OCI-LY1 (cell line): ENCODE data around the gene THBS3.

Source experiments
- H2AFZ ChIP-seq: fragments of 200-600 bp; sonication (generic), shearing (Covaris generic); 2 replicates; pipeline ENCODE4 v1.6.0; 2014; ENCODE audit warnings: antibody characterized with exemption, mild to moderate bottlenecking, low read length
- H3F3A ChIP-seq: fragments of 200-600 bp; sonication (generic), shearing (Covaris generic); 2 replicates; pipeline ENCODE4 v1.6.0; 2014; ENCODE audit warnings: mild to moderate bottlenecking, antibody characterized with exemption, low read length, moderate library complexity; ENCODE audit not compliant: insufficient read depth
- H3K27ac ChIP-seq: fragments of 200-600 bp; sonication (generic); 2 replicates; pipeline ENCODE4 v1.5.1; 2014; ENCODE audit warnings: low read length, mixed run types, mild to moderate bottlenecking, low read depth; ENCODE audit not compliant: poor library complexity, severe bottlenecking
- H3K27me3 ChIP-seq: fragments of 200-600 bp; sonication (generic); 2 replicates; pipeline ENCODE4 v1.6.0; 2014; ENCODE audit warnings: antibody characterized with exemption, mild to moderate bottlenecking, low read length, moderate library complexity; ENCODE audit not compliant: insufficient read depth
- H3K36me3 ChIP-seq: fragments of 200-600 bp; sonication (generic); 2 replicates; pipeline ENCODE4 v1.6.1; 2014; ENCODE audit warnings: mild to moderate bottlenecking, antibody characterized with exemption, low read length, moderate library complexity, mixed read lengths; ENCODE audit not compliant: insufficient read depth
- H3K4me1 ChIP-seq: fragments of 200-600 bp; sonication (generic); 2 replicates; pipeline ENCODE4 v1.5.1; 2014; ENCODE audit warnings: mild to moderate bottlenecking, low read length, moderate library complexity; ENCODE audit not compliant: insufficient read depth, severe bottlenecking
- H3K4me2 ChIP-seq: fragments of 200-600 bp; sonication (generic), shearing (Covaris generic); 2 replicates; pipeline ENCODE4 v1.6.1; 2014; ENCODE audit warnings: low read length
- H3K4me3 ChIP-seq: fragments of 200-600 bp; sonication (generic); 2 replicates; pipeline ENCODE4 v1.5.1; 2014; ENCODE audit warnings: low read length, low read depth, mild to moderate bottlenecking, mixed read lengths; ENCODE audit not compliant: poor library complexity, severe bottlenecking
- H3K79me2 ChIP-seq: fragments of 200-600 bp; shearing (Covaris generic); 2 replicates; pipeline ENCODE4 v1.6.1; 2016; ENCODE audit warnings: mixed run types, low read length, mixed read lengths; ENCODE audit not compliant: insufficient read depth
- H3K9ac ChIP-seq: fragments of 200-600 bp; sonication (generic), shearing (Covaris generic); 2 replicates; pipeline ENCODE4 v1.6.1; 2014; ENCODE audit warnings: mild to moderate bottlenecking, low read length, mixed read lengths
- H3K9me2 ChIP-seq: fragments of 200-600 bp; sonication (generic), shearing (Covaris generic); 2 replicates; pipeline ENCODE4 v1.6.1; 2014; ENCODE audit warnings: low read depth, mild to moderate bottlenecking, low read length, mixed read lengths
- H3K9me3 ChIP-seq: fragments of 200-600 bp; shearing (Covaris generic); 2 replicates; pipeline ENCODE4 v1.6.1; 2014; ENCODE audit warnings: low read length, mixed read lengths
- H4K20me1 ChIP-seq: fragments of 200-600 bp; sonication (generic), shearing (Covaris generic); 2 replicates; pipeline ENCODE4 v1.6.0; 2016; ENCODE audit warnings: mild to moderate bottlenecking, low read length; ENCODE audit not compliant: insufficient read depth
- CTCF ChIP-seq: fragments of 200-600 bp; sonication (generic), shearing (Covaris generic); IDR thresholded peaks from 2 replicates; pipeline ENCODE4 v1.5.1; 2017; ENCODE audit warnings: mild to moderate bottlenecking, antibody characterized with exemption, low read length, moderate library complexity, mixed read lengths
- EZH2 ChIP-seq: fragments of 200-600 bp; sonication (generic), shearing (Covaris generic); IDR thresholded peaks from 2 replicates; pipeline ENCODE4 v1.8.0; 2017; ENCODE audit warnings: borderline replicate concordance, mixed run types, mild to moderate bottlenecking, antibody characterized with exemption, low read length, moderate library complexity, mixed read lengths

THBS3 gene

GRCh38 chr1:155207806-155208540, at the start of gene THBS3:
Gene THBS3 (minus strand): TSS chr1:155207897. CDS start chr1:155207876, 21 bp downstream.
- peak within 1 kb of the TSS; percentile 81 for H3K9ac ChIP-seq
- no peaks in the 10 kb centered on the region for H3K36me3 ChIP-seq
- H3K27ac ChIP-seq = peak within 1 kb of the TSS; percentile 58
- peak within 1 kb of the TSS; percentile 95 for H3K4me2 ChIP-seq
- peak within 1 kb of the TSS; percentile 94 for H3K4me3 ChIP-seq
- H3K27me3 ChIP-seq = no peaks in the 10 kb centered on the region
- H3K79me2 ChIP-seq = no peaks in the 10 kb centered on the region
- no peak within 1 kb of the TSS for H2AFZ ChIP-seq
- H3K4me1 ChIP-seq = peaks cover 31% of the 10 kb centered on the region
- H4K20me1 ChIP-seq = no peaks in the 10 kb centered on the region
- H3K9me2 ChIP-seq = no peaks in the 10 kb centered on the region
- peaks cover 4% of the 10 kb centered on the region; the same call in 1 of the 2 replicates for H3F3A ChIP-seq
- no peaks in the 10 kb centered on the region for H3K9me3 ChIP-seq
- TF ChIP-seq CTCF = no peak
- no peak for TF ChIP-seq EZH2

- Histone ChIP-seq H3F3A (no peaks in the 10 kb centered on the region), H3K79me2 (peaks cover 5% of the 10 kb centered on the region; the same call in 1 of the 2 replicates), H3K27me3 (no peaks in the 10 kb centered on the region), H3K4me2 (peak overlapping the region; percentile 86), H3K4me3 (peak overlapping the region; percentile 72), H2AFZ (no peak overlapping the region), H3K4me1 (peaks cover 36% of the 10 kb centered on the region), H4K20me1 (no peaks in the 10 kb centered on the region), H3K27ac (peak overlapping the region; percentile 57), H3K36me3 (peaks cover 21% of the 10 kb centered on the region; the same call in 1 of the 2 replicates), H3K9ac (peak overlapping the region; percentile 68; the same call in 1 of the 2 replicates), H3K9me2 (no peaks in the 10 kb centered on the region), H3K9me3 (no peaks in the 10 kb centered on the region)
- TF ChIP-seq CTCF = no peak
Measured at GRCh38 chr1:155256058-155256852, 48.6 kb upstream of the THBS3 start.

GRCh38 chr1:155255243-155256007, 47.7 kb upstream of the THBS3 start, which contains the start of gene ENTREP3:
Gene ENTREP3 (minus strand): TSS chr1:155255483. CDS start chr1:155254877, 606 bp downstream.
- H4K20me1 ChIP-seq = no peaks in the 10 kb centered on the region
- TF ChIP-seq CTCF (no peak), EZH2 (no peak)

More at GRCh38 chr1:155255243-155256007, 47.7 kb upstream of the THBS3 start, which contains the start of gene ENTREP3:
- H2AFZ ChIP-seq = no peak within 1 kb of the TSS
- peak within 1 kb of the TSS; percentile 68 for H3K9ac ChIP-seq
- H3K27ac ChIP-seq = peak within 1 kb of the TSS; percentile 57
- no peaks in the 10 kb centered on the region for H3K9me2 ChIP-seq
- H3K79me2 ChIP-seq = no peaks in the 10 kb centered on the region
- H3K4me2 ChIP-seq = peak within 1 kb of the TSS; percentile 86
- H3K4me3 ChIP-seq = peak within 1 kb of the TSS; percentile 72
- H3K4me1 ChIP-seq = peaks cover 34% of the 10 kb centered on the region
- H3K9me3 ChIP-seq = no peaks in the 10 kb centered on the region
- H3F3A ChIP-seq = no peaks in the 10 kb centered on the region
- peaks cover 21% of the 10 kb centered on the region; the same call in 1 of the 2 replicates for H3K36me3 ChIP-seq
- no peaks in the 10 kb centered on the region for H3K27me3 ChIP-seq
